PC-9 (cell line): ENCODE measurements around the gene MS4A15. TPM values are rescaled to one million over a fixed set of nuclear protein-coding genes. Genes with fewer than 3 reads are reported as not detected.

Experiments used
- BruUV-seq: library from RNA; stranded (reverse); fragments of 400-500 nt; replicated peaks from 2 replicates; lab custom pipeline; 2021; lab: Mats Ljungman, UMichigan
- CTCF ChIA-PET: fragments of 300-600 bp; sonication (Branson Sonifier 250); formaldehyde crosslinking; loops from one replicate; lab custom pipeline; 2022; ENCODE audit warnings: antibody characterized with exemption; lab: Charles Lee
- POLR2A ChIA-PET: fragments of 300-600 bp; sonication (Branson Sonifier 250); formaldehyde crosslinking; loops from one replicate; lab custom pipeline; 2022; ENCODE audit warnings: antibody characterized with exemption; ENCODE audit not compliant: unreplicated experiment; lab: Charles Lee
- DNase-seq, 2 experiments: peaks; one replicate each; pipeline versions ENCODE4 v3.0.0 to v3.0.0-alpha.2; 2015 to 2022; ENCODE audit warnings: mixed read lengths in 1 of 2
- H2AFZ ChIP-seq: fragments of 200-600 bp; sonication (generic); 2 replicates; pipeline ENCODE4 v1.8.1; 2017; ENCODE audit warnings: antibody characterized with exemption
- H3F3A ChIP-seq: fragments of 200-600 bp; sonication (generic); 2 replicates; pipeline ENCODE4 v1.8.1; 2017; ENCODE audit warnings: antibody characterized with exemption, mild to moderate bottlenecking, low read depth; ENCODE audit not compliant: insufficient read depth
- H3K27ac ChIP-seq: fragments of 200-600 bp; sonication (generic); 2 replicates; pipeline ENCODE4 v1.6.1; 2016; ENCODE audit warnings: mixed run types
- H3K27me3 ChIP-seq: fragments of 200-600 bp; sonication (generic); 2 replicates; pipeline ENCODE4 v1.6.1; 2016; ENCODE audit warnings: low read depth, mixed run types; ENCODE audit not compliant: insufficient read depth
- H3K36me3 ChIP-seq: fragments of 200-600 bp; sonication (generic); 2 replicates; pipeline ENCODE4 v1.6.1; 2016; ENCODE audit warnings: low read depth, mixed run types
- H3K4me1 ChIP-seq: fragments of 200-600 bp; sonication (generic); replicated peaks from 2 replicates; pipeline ENCODE4 v1.6.1; 2016; ENCODE audit warnings: mixed run types; ENCODE audit not compliant: insufficient read depth
- H3K4me2 ChIP-seq: fragments of 200-600 bp; sonication (generic); 2 replicates; pipeline ENCODE4 v1.6.1; 2017; ENCODE audit warnings: mixed run types
- H3K4me3 ChIP-seq: fragments of 200-600 bp; sonication (generic); 2 replicates; pipeline ENCODE4 v1.6.1; 2016; ENCODE audit warnings: mixed run types
- H3K79me2 ChIP-seq: fragments of 200-600 bp; sonication (generic); 2 replicates; pipeline ENCODE4 v1.6.1; 2017; ENCODE audit warnings: low read depth, mixed run types
- H3K9me2 ChIP-seq: fragments of 200-600 bp; sonication (generic); 2 replicates; pipeline ENCODE4 v1.8.1; 2017; ENCODE audit warnings: mild to moderate bottlenecking; ENCODE audit not compliant: insufficient read depth
- H3K9me3 ChIP-seq: fragments of 200-600 bp; sonication (generic); 2 replicates; pipeline ENCODE4 v1.8.1; 2016; ENCODE audit warnings: low read depth; ENCODE audit not compliant: insufficient read depth
- H4K20me1 ChIP-seq: fragments of 200-600 bp; sonication (generic); 2 replicates; pipeline ENCODE4 v1.8.1; 2017; ENCODE audit not compliant: insufficient read depth
- EZH2 ChIP-seq: fragments of 200-600 bp; sonication (generic); IDR thresholded peaks from 2 replicates; pipeline ENCODE4 v1.8.0; 2017; ENCODE audit warnings: antibody characterized with exemption, low read depth
- intact Hi-C: fragments of 100-400 bp; cut with micrococcal nuclease; formaldehyde crosslinking; loops from one replicate; pipeline ENCODE4 v1.10.0; 2022; ENCODE audit not compliant: unreplicated experiment
- total RNA-seq: library from RNA; stranded (reverse); gene quantifications from 2 replicates; pipeline ENCODE4 v1.2.3, GENCODE V29; 2021
- TF ChIP-seq, protein P1 (sequence below): fragments of 200-600 bp; sonication (generic); conservative IDR thresholded peaks from 2 replicates; pipeline ENCODE4 v1.6.1; 2017; ENCODE audit warnings: mixed run types, antibody characterized with exemption, mild to moderate bottlenecking, moderate library complexity

MS4A15 gene
- total RNA-seq, 1 experiment from 2014 or later: not detected

DNA sequence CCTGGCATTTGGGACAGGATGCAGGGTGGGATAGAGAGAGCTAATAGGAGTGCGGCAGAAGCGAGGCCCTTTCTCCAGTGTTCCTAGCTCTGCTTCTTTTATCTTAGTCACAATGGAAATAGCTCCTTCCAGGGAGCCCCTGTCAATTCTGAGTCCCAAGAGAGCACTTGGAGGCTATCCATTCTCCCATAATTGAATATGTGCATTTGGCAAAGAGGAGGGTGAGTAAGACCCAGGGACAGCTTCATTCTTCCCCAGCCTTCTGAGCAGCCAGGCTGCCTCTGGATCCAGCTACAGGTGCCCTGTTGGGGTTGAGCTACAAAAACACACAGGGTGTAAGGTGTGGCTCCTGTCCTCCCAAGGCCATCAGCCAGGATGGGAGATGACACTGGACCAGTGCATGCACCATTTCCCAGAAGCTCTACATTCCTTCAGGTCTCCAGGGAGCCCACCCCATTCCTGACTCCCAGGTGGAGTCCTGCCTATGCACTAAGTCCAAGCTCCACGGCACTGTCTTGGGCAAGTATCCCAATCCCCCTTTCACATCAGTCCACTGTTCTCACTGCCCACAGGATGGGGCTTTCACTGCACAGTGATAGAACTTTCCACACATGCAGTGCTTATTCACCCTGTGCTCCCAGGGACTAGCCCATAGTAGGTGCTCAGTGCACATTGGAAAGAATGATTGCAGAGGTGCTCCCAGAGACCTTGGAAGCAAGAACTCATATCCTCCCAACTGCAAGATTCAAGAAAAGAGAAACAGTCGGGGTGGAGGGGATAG, 34.7 kb downstream of the MS4A15 start:
- no peak overlapping the region for H3K4me3 ChIP-seq
- DNase-seq: no peak
- no peak overlapping the region for H3K4me2 ChIP-seq
- CTCF ChIA-PET: no interaction called here
- H3F3A ChIP-seq: no peaks in the 10 kb centered on the region
- H3K4me1 ChIP-seq: no peaks in the 10 kb centered on the region
- no peak overlapping the region for H3K27ac ChIP-seq
- H3K36me3 ChIP-seq: no peaks in the 10 kb centered on the region
- no peaks in the 10 kb centered on the region for H3K9me2 ChIP-seq
- intact Hi-C loops: no loop called here
- H3K79me2 ChIP-seq: no peaks in the 10 kb centered on the region
- peaks cover 56% of the 10 kb centered on the region for H3K27me3 ChIP-seq
- no TSS peak for BruUV-seq
- TF ChIP-seq EZH2: no peak
- TF ChIP-seq, protein P1, sequence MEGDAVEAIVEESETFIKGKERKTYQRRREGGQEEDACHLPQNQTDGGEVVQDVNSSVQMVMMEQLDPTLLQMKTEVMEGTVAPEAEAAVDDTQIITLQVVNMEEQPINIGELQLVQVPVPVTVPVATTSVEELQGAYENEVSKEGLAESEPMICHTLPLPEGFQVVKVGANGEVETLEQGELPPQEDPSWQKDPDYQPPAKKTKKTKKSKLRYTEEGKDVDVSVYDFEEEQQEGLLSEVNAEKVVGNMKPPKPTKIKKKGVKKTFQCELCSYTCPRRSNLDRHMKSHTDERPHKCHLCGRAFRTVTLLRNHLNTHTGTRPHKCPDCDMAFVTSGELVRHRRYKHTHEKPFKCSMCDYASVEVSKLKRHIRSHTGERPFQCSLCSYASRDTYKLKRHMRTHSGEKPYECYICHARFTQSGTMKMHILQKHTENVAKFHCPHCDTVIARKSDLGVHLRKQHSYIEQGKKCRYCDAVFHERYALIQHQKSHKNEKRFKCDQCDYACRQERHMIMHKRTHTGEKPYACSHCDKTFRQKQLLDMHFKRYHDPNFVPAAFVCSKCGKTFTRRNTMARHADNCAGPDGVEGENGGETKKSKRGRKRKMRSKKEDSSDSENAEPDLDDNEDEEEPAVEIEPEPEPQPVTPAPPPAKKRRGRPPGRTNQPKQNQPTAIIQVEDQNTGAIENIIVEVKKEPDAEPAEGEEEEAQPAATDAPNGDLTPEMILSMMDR: no peak
- H3K9me3 ChIP-seq: no peaks in the 10 kb centered on the region
- H2AFZ ChIP-seq: no peak overlapping the region
- POLR2A ChIA-PET: no interaction called here
- H4K20me1 ChIP-seq: no peaks in the 10 kb centered on the region

GRCh38 chr11:60792521-60792920, 35.9 kb downstream of the MS4A15 start:
- BruUV-seq: no TSS peak
- Histone ChIP-seq H3K27ac (no peak overlapping the region), H3K27me3 (peaks cover 66% of the 10 kb centered on the region), H2AFZ (no peak overlapping the region), H4K20me1 (no peaks in the 10 kb centered on the region), H3K79me2 (no peaks in the 10 kb centered on the region), H3K4me2 (no peak overlapping the region), H3K9me3 (no peaks in the 10 kb centered on the region), H3K4me1 (no peaks in the 10 kb centered on the region), H3K9me2 (no peaks in the 10 kb centered on the region), H3K4me3 (no peak overlapping the region), H3K36me3 (no peaks in the 10 kb centered on the region), H3F3A (no peaks in the 10 kb centered on the region)
- TF ChIP-seq, protein P1: no peak
- TF ChIP-seq EZH2: no peak
- intact Hi-C loops: no loop called here
- ChIA-PET POLR2A (no interaction called here), CTCF (no interaction called here)
- DNase-seq: peak in 1 of 2 experiments; percentile 2

GRCh38 chr11:60795291-60795690, 38.6 kb downstream of the MS4A15 start:
- Histone ChIP-seq H3K9me2 (no peaks in the 10 kb centered on the region), H3K36me3 (no peaks in the 10 kb centered on the region), H3K27me3 (peaks cover 87% of the 10 kb centered on the region), H3K9me3 (no peaks in the 10 kb centered on the region), H3K4me3 (no peak overlapping the region), H2AFZ (no peak overlapping the region), H3F3A (no peaks in the 10 kb centered on the region), H3K4me2 (no peak overlapping the region), H3K27ac (no peak overlapping the region), H3K79me2 (no peaks in the 10 kb centered on the region), H4K20me1 (no peaks in the 10 kb centered on the region), H3K4me1 (no peaks in the 10 kb centered on the region)
- CTCF ChIA-PET: no interaction called here
- BruUV-seq: no TSS peak
- TF ChIP-seq EZH2: no peak
- TF ChIP-seq, protein P1: no peak
- POLR2A ChIA-PET: no interaction called here
- intact Hi-C loops: no loop called here
- DNase-seq: no peak
